Activated CD8-positive, alpha-beta memory T cell treated with anti-CD3 and anti-CD28 coated beads for 48 hours (primary cell): ENCODE measurements around the gene CCL8.

Experiments used
- DNase-seq, 3 experiments: peaks; one replicate each; pipeline ENCODE4 v3.0.0-alpha.2; 2020; ENCODE audit warnings: low read depth in 2 of 3, low spot score in 2 of 3

The CCL8 gene

GRCh38 chr17:34319039-34319483, at the start of gene CCL8:
TSS of gene CCL8 (plus strand) at chr17:34319435. CDS start at chr17:34319502, 67 bp downstream.
- DNase-seq = no peak

GRCh38 chr17:34269969-34270368, 49.3 kb upstream of the CCL8 start, which contains the start of gene CCL7:
TSS of gene CCL7 (plus strand) at chr17:34270221. CDS start at chr17:34270291, 70 bp downstream.
- DNase-seq = no peak

- no peak for DNase-seq
Measured at GRCh38 chr17:34275881-34276280, 43.4 kb upstream of the CCL8 start.

- no peak for DNase-seq
Measured at GRCh38 chr17:34276826-34277225, 42.4 kb upstream of the CCL8 start.

GRCh38 chr17:34283571-34283970, 35.7 kb upstream of the CCL8 start:
- no peak for DNase-seq

- no peak for DNase-seq
Measured at GRCh38 chr17:34285286-34285792, 33.9 kb upstream of the CCL8 start, which contains the start of gene CCL11. TSS of gene CCL11 (plus strand) at chr17:34285742. CDS start at chr17:34285809, 67 bp downstream.

- no peak for DNase-seq
Measured at GRCh38 chr17:34287875-34288274, 31.4 kb upstream of the CCL8 start.

GRCh38 chr17:34290586-34290985, 28.6 kb upstream of the CCL8 start:
- DNase-seq = no peak

GRCh38 chr17:34291721-34292348, 27.4 kb upstream of the CCL8 start:
- DNase-seq = no peak

- no peak for DNase-seq
Measured at GRCh38 chr17:34299027-34299426, 20.2 kb upstream of the CCL8 start.

GRCh38 chr17:34299956-34300577, 19.2 kb upstream of the CCL8 start:
- no peak for DNase-seq

GRCh38 chr17:34300652-34301370, 18.4 kb upstream of the CCL8 start:
- no peak for DNase-seq

- no peak for DNase-seq
Measured at GRCh38 chr17:34301986-34302385, 17.2 kb upstream of the CCL8 start.

GRCh38 chr17:34302636-34303035, 16.6 kb upstream of the CCL8 start:
- no peak for DNase-seq

- no peak for DNase-seq
Measured at GRCh38 chr17:34303606-34304005, 15.6 kb upstream of the CCL8 start.

GRCh38 chr17:34305061-34305460, 14.2 kb upstream of the CCL8 start:
- no peak for DNase-seq

GRCh38 chr17:34305606-34306005, 13.6 kb upstream of the CCL8 start:
- DNase-seq = no peak

GRCh38 chr17:34306466-34306865, 12.8 kb upstream of the CCL8 start:
- DNase-seq = no peak

- no peak for DNase-seq
Measured at GRCh38 chr17:34307110-34307509, 12.1 kb upstream of the CCL8 start.

- DNase-seq = no peak
Measured at GRCh38 chr17:34308371-34308770, 10.9 kb upstream of the CCL8 start.

GRCh38 chr17:34311291-34311690, 7.9 kb upstream of the CCL8 start:
- no peak for DNase-seq

GRCh38 chr17:34312080-34312479, 7.2 kb upstream of the CCL8 start:
- no peak for DNase-seq
